Measurements from ENCODE around the gene OLFML2B.

- TF ChIP-seq CTCF (conservative IDR thresholded peaks at IDR 0.05; ENCODE audit: low read depth, low read length) (no peak), RFX5 (IDR thresholded peaks at IDR 0.05; ENCODE audit: low read depth, low read length) (no peak), MXI1 (IDR thresholded peaks at IDR 0.05; ENCODE audit: borderline replicate concordance, low read depth, low read length) (no peak), POLR2A (IDR thresholded peaks at IDR 0.05; ENCODE audit: low read depth, low read length) (no peak), CEBPB (IDR thresholded peaks at IDR 0.05; ENCODE audit: low read depth, low read length) (no peak), SMC3 (IDR thresholded peaks at IDR 0.05; ENCODE audit: low read depth, low read length) (no peak), MAZ (IDR thresholded peaks at IDR 0.05; ENCODE audit: borderline replicate concordance, low read depth, low read length) (no peak)
Measured at GRCh38 chr1:162038624-162039023, 15.0 kb upstream of the OLFML2B start.

Data from IMR-90 (cell line).